A673 (cell line): ENCODE results near the gene RHO.

Source experiments
- EZH2 ChIP-seq: fragments of 200-600 bp; sonication (generic); IDR thresholded peaks from 2 replicates; pipeline ENCODE4 v1.6.1; 2017; ENCODE audit warnings: borderline replicate concordance, low read depth, mild to moderate bottlenecking, mixed read lengths, antibody characterized with exemption, low read length; ENCODE audit not compliant: poor library complexity, severe bottlenecking
- TF ChIP-seq, protein P1 (sequence below): fragments of 300-800, 200-600 bp; sonication (generic); conservative IDR thresholded peaks from 2 replicates; pipeline ENCODE4 v1.5.1; 2017; ENCODE audit warnings: low read depth, mild to moderate bottlenecking, antibody characterized with exemption, low read length, moderate library complexity, mixed read lengths

DNA sequence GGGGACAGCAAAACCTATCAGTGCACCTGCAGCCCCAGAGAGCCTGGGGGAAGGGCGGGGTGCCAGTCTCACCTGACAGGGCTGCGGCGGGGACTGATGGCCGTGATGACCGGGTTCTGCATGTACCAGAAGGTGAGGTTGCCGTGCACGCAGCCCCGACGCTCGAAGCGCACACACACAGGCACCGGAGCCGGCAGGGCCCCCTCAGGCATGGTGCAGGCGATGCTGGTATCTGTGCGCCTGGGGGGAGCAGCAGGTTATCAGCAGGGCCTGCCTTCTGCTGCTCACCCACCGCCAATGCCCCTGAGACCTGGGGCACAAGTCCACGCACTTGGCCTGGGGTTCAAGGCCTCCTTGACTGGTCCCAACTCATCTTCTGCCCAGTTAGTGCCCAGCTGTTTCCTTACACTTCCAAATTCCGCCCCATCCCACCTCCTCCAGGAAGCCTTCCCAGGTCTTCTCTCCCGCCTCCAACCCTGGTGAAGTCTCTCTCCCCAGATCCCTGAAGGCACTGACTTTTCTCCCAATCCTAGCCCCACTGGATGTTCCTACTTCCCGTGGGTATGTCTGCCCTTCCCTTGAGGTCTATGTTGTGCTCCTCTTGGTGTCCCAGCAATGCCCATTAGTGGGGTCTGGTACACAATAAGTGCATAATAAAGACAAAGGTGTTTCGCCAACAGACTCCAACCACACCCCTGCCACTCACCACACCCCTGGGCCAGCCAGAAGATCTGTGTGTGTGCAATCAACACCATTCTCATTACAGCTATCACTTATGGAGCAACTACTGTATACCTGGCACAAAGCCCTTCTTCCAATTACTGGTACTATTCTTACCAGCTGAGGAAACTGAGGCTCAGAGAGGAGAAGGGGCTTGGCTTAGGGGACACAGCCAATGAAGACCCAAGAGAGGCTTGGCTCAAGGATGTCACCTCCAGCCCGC lies 43.4 kb downstream of the RHO start:
- TF ChIP-seq, protein P1, sequence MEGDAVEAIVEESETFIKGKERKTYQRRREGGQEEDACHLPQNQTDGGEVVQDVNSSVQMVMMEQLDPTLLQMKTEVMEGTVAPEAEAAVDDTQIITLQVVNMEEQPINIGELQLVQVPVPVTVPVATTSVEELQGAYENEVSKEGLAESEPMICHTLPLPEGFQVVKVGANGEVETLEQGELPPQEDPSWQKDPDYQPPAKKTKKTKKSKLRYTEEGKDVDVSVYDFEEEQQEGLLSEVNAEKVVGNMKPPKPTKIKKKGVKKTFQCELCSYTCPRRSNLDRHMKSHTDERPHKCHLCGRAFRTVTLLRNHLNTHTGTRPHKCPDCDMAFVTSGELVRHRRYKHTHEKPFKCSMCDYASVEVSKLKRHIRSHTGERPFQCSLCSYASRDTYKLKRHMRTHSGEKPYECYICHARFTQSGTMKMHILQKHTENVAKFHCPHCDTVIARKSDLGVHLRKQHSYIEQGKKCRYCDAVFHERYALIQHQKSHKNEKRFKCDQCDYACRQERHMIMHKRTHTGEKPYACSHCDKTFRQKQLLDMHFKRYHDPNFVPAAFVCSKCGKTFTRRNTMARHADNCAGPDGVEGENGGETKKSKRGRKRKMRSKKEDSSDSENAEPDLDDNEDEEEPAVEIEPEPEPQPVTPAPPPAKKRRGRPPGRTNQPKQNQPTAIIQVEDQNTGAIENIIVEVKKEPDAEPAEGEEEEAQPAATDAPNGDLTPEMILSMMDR: no peak
- no peak for TF ChIP-seq EZH2
